K562 (cell line): Measurements from ENCODE around the gene GPX2. TPM values are rescaled to one million over a fixed set of nuclear protein-coding genes. Genes with fewer than 3 reads are reported as not detected.

Experiments used
- ATAC-seq: fragments of 200-7000 bp; cut with Tn5 transposase; 3 replicates; pipeline ENCODE4 v1.9.1; 2020; ENCODE audit warnings: moderate library complexity
- BruUV-seq: library from RNA; stranded (reverse); fragments of 400-500 nt; replicated peaks from 2 replicates; lab custom pipeline; 2021; lab: Mats Ljungman, UMichigan
- CTCF ChIA-PET: fragments of 300-600 bp; formaldehyde crosslinking; extraction: SDS; loops from one replicate; lab custom pipeline; 2021; ENCODE audit warnings: low intra/inter-chr PET ratio; lab: Yijun Ruan, JAX
- POLR2A ChIA-PET: fragments of 300-600, 350-650 bp; sonication (Branson Sonifier 250); formaldehyde crosslinking; extraction: SDS; loops from one replicate; lab custom pipeline; 2021; ENCODE audit warnings: antibody characterized with exemption, inconsistent platforms; lab: Yijun Ruan, JAX
- DNase-seq, 4 experiments: peaks; one replicate each; pipeline versions ENCODE4 v3.0.0 to v3.0.0-alpha.2; 2011 to 2018; ENCODE audit warnings: low spot score in 3 of 4, mixed read lengths in 3 of 4; ENCODE audit errors: extremely low read depth in 1 of 4
- FAIRE-seq: peaks from 2 replicates; lab custom pipeline; 2011; peaks lifted over from hg19 to GRCh38; lab: Jason Lieb, UNC
- H2AFZ ChIP-seq: 2 replicates; pipeline ENCODE4 v1.6.0; 2011; ENCODE audit warnings: low read depth, low read length, control low read depth, inconsistent platforms
- H3K27ac ChIP-seq: fragments of 200-600 bp; 3 replicates; pipeline ENCODE4 v1.8.0; 2011; ENCODE audit warnings: low read depth, mild to moderate bottlenecking, control low read depth, inconsistent platforms, low read length, moderate library complexity, mixed read lengths; ENCODE audit errors: extremely low read depth
- H3K27me3 ChIP-seq, 2 experiments: fragments of 300-600 bp in 1 of 2; 2 replicates in 1 of 2; 3 replicates in 1 of 2; pipeline versions ENCODE4 v1.6.0 to v1.8.0; 2011; ENCODE audit warnings: inconsistent platforms in 2 of 2, low read length in 2 of 2, mild to moderate bottlenecking in 1 of 2, mixed read lengths in 1 of 2, moderate library complexity in 1 of 2; ENCODE audit not compliant: control insufficient read depth in 2 of 2, insufficient read depth in 2 of 2
- H3K36me3 ChIP-seq: fragments of 300-600 bp; 3 replicates; pipeline ENCODE4 v1.8.0; 2011; ENCODE audit warnings: mild to moderate bottlenecking, low read length, inconsistent platforms; ENCODE audit not compliant: control insufficient read depth, insufficient read depth
- H3K4me1 ChIP-seq, 2 experiments: fragments of 200-600 bp in 1 of 2; replicated peaks in 1 of 2; 2 replicates in 1 of 2; 3 replicates in 1 of 2; pipeline versions ENCODE4 v1.5.1 to v1.8.0; 2011; ENCODE audit warnings: inconsistent platforms in 2 of 2, low read length in 2 of 2, mild to moderate bottlenecking in 1 of 2, mixed read lengths in 1 of 2, moderate library complexity in 1 of 2; ENCODE audit not compliant: control insufficient read depth in 2 of 2, insufficient read depth in 2 of 2
- H3K4me2 ChIP-seq: 2 replicates; pipeline ENCODE4 v1.6.1; 2011; ENCODE audit warnings: low read length, control low read depth, inconsistent platforms, mixed read lengths; ENCODE audit not compliant: insufficient read depth
- H3K4me3 ChIP-seq: fragments of 200-600 bp; sonication (generic), shearing (Covaris generic); 2 replicates; pipeline ENCODE4 v1.5.1; 2016; ENCODE audit warnings: control low read depth, inconsistent platforms
- H3K79me2 ChIP-seq: fragments of 200-600 bp; 3 replicates; pipeline ENCODE4 v1.8.0; 2011; ENCODE audit warnings: low read length, inconsistent platforms; ENCODE audit not compliant: control insufficient read depth, insufficient read depth
- H3K9ac ChIP-seq, 2 experiments: 2 replicates each; pipeline versions ENCODE4 v1.6.0 to v1.6.1; 2011; ENCODE audit warnings: low read depth in 2 of 2, low read length in 2 of 2, control low read depth in 1 of 2, inconsistent platforms in 1 of 2, mild to moderate bottlenecking in 1 of 2, mixed read lengths in 1 of 2; ENCODE audit not compliant: insufficient read depth in 1 of 2
- H3K9me1 ChIP-seq: one replicate; pipeline ENCODE4 v1.6.0; 2011; ENCODE audit warnings: inconsistent platforms, mild to moderate bottlenecking, low read length, moderate library complexity; ENCODE audit not compliant: control insufficient read depth, insufficient read depth
- H3K9me3 ChIP-seq: replicated peaks from 2 replicates; pipeline ENCODE4 v1.5.1; 2011; ENCODE audit warnings: low read depth, low read length, inconsistent platforms; ENCODE audit not compliant: control insufficient read depth, insufficient read depth
- H4K20me1 ChIP-seq: replicated peaks from 2 replicates; pipeline ENCODE4 v1.6.1; 2011; ENCODE audit warnings: low read length, inconsistent platforms, mixed read lengths; ENCODE audit not compliant: control insufficient read depth, insufficient read depth
- BCL6 ChIP-seq: fragments of 250-450 bp; sonication (Bioruptor Pico); IDR thresholded peaks from 2 replicates; pipeline ENCODE4 v1.4.0; 2020
- BMI1 ChIP-seq: fragments of 150-350 bp; IDR thresholded peaks from 2 replicates; pipeline ENCODE4 v1.6.1; 2014; ENCODE audit warnings: low read length
- FOXK1 ChIP-seq: sonication (generic); formaldehyde crosslinking; IDR thresholded peaks from 2 replicates; pipeline ENCODE4 v1.8.0; 2022; ENCODE audit warnings: missing genetic modification reagents, mild to moderate bottlenecking, borderline replicate concordance
- FOXK2 ChIP-seq, 2 experiments: fragments of 450-650 bp; IDR thresholded peaks in 1 of 2; conservative IDR thresholded peaks in 1 of 2; 2 replicates each; pipeline ENCODE4 v1.6.1; 2016; ENCODE audit warnings: low read depth in 2 of 2, mild to moderate bottlenecking in 1 of 2
- THAP7 ChIP-seq: fragments of 250-450 bp; sonication (Bioruptor Pico); IDR thresholded peaks from 2 replicates; pipeline ENCODE4 v1.5.0; 2021
- ZC3H11A ChIP-seq: IDR thresholded peaks from 2 replicates; pipeline ENCODE4 v1.6.1; 2012; ENCODE audit warnings: low read depth, low read length, improper control_type of control experiment
- ZNF24 ChIP-seq: fragments of 450-650 bp; IDR thresholded peaks from 2 replicates; pipeline ENCODE4 v1.6.1; 2016
- WGBS: fragments of 100-300 bp; shearing (Covaris generic); methylation state at CpG from one replicate; pipeline ENCODE4 v1.1.6; 2016; ENCODE audit warnings: low coverage, mixed read lengths; ENCODE audit not compliant: insufficient coverage; ENCODE audit errors: missing lambda C conversion rate; 5-methylcytosine and 5-hydroxymethylcytosine counted together
- in situ Hi-C: fragments of 300-500 bp; cut with MboI; formaldehyde crosslinking; loops from 4 replicates; pipeline ENCODE4 v1.15.0; 2018; ENCODE audit warnings: inconsistent platforms, mixed read lengths
- intact Hi-C: fragments of 100-400 bp; cut with micrococcal nuclease; formaldehyde crosslinking; loops from 2 replicates; pipeline ENCODE4 v1.14.2; 2022
- polyA plus RNA-seq, 8 experiments: library from polyadenylated mRNA; depleted of rRNA in 4 of 8; stranded (reverse) in 5 of 8; unstranded in 3 of 8; fragments of >200 nt; fragmentation: Nextera tagmentation in 2 of 8; fragmentation: Illumina TruSeq in 1 of 8; extraction: Ambion mirVana in 2 of 8; extraction: Trizol in 1 of 8; gene quantifications; 2 replicates each; pipeline versions ENCODE4 v1.2.1 to v1.2.3, GENCODE V29; 2011 to 2014; ENCODE audit warnings: inconsistent platforms in 1 of 8, missing spikeins in 1 of 8
- total RNA-seq, 7 experiments: library from RNA; depleted of rRNA in 6 of 7; stranded (reverse); fragments of >200 nt in 6 of 7; fragmentation: Illumina TruSeq in 2 of 7; extraction: Trizol in 2 of 7; gene quantifications; 2 replicates each; pipeline versions ENCODE4 v1.2.1 to v1.2.3, GENCODE V29; 2011 to 2021; ENCODE audit warnings: low replicate concordance in 1 of 7

Gene GPX2
- total and polyA plus RNA-seq, 9 of the 15 experiments (the other 6 are each of a cell fraction or from before 2014, with no cell fraction given), result 0.24 TPM; not detected in 8

GRCh38 chr14:64930085-64930843 is 12.3 kb downstream of the GPX2 start (continued):
- TF ChIP-seq ZC3H11A (no peak), BMI1 (no peak), ZNF24 (no peak)
- TF ChIP-seq, all 486 proteins: peak for 0

GRCh38 chr14:64929014-64929359 is 13.6 kb downstream of the GPX2 start:
- Histone ChIP-seq H3K79me2 (no peaks in the 10 kb centered on the region), H3K36me3 (peaks cover 72% of the 10 kb centered on the region; the same call in 2 of the 3 replicates), H3K4me1 (no peaks in the 10 kb centered on the region), H3K9me3 (no peaks in the 10 kb centered on the region), H2AFZ (no peak overlapping the region)
- intact Hi-C loops, result no loop called here
- no TSS peak for BruUV-seq
- in situ Hi-C loops, result no loop called here
- no peak for TF ChIP-seq FOXK1 (CRISPR knock-in tag)
- no peak for TF ChIP-seq THAP7 (CRISPR knock-in tag)
- no peak for TF ChIP-seq FOXK2 (conservative IDR thresholded peaks at IDR 0.05 in 1 of 2, IDR thresholded peaks at IDR 0.05 in 1 of 2; ENCODE audit: low read depth in 2 of 2)
- no peak for TF ChIP-seq BCL6 (CRISPR knock-in tag)
- TF ChIP-seq, all 486 proteins: peak for 0
- WGBS, result 91% methylated on average over 3 of the region's 3 CpGs
- H4K20me1 ChIP-seq, result no peaks in the 10 kb centered on the region
- no peak overlapping the region for H3K4me3 ChIP-seq
- ChIA-PET CTCF (no interaction called here), POLR2A (interaction anchor here (2.5 kb wide), 1 partner anchor 14 kb away, joined by 10 read pairs; the partner anchor contains the start of gene CHURC1)
- no peak overlapping the region for H3K27ac ChIP-seq
- no peaks in the 10 kb centered on the region for H3K27me3 ChIP-seq
- DNase-seq (no peak), FAIRE-seq (no peak), ATAC-seq (no peak)
- no peaks in the 10 kb centered on the region for H3K9me1 ChIP-seq
- no peak overlapping the region for H3K4me2 ChIP-seq
- H3K9ac ChIP-seq, result no peak overlapping the region
